Measurements from ENCODE around the gene STAT2. TPM values are rescaled to one million over a fixed set of nuclear protein-coding genes. Genes with fewer than 3 reads are reported as not detected.

Gene STAT2
- total and polyA plus RNA-seq, 2 of the 13 experiments (the other 11 are each of a cell fraction or from before 2014, with no cell fraction given), result 43.5 to 84.6 TPM

- TF ChIP-seq ZNF572 (CRISPR knock-in tag; IDR thresholded peaks at IDR 0.05), result peak; percentile 66; the same call in 1 of the 2 replicates
- TF ChIP-seq ZNF501 (CRISPR knock-in tag; IDR thresholded peaks at IDR 0.05), result peak; percentile 29; the same call in 1 of the 2 replicates
- TF ChIP-seq ZNF224 (CRISPR knock-in tag; IDR thresholded peaks at IDR 0.05), result no peak
- no peak for TF ChIP-seq ZNF44 (CRISPR knock-in tag; IDR thresholded peaks at IDR 0.05)
- TF ChIP-seq ZNF136 (CRISPR knock-in tag; IDR thresholded peaks at IDR 0.05; ENCODE audit: low read depth), result no peak
- TF ChIP-seq PBX3 (CRISPR knock-in tag; IDR thresholded peaks at IDR 0.05; ENCODE audit: borderline replicate concordance), result no peak
- no peak for TF ChIP-seq AGO2 (optimal IDR thresholded peaks at IDR 0.05; ENCODE audit: low read depth, low read length)
- no peak for TF ChIP-seq MED13 (CRISPR knock-in tag; IDR thresholded peaks at IDR 0.05)
- TF ChIP-seq ARHGAP35 (CRISPR knock-in tag; IDR thresholded peaks at IDR 0.05; ENCODE audit: borderline replicate concordance), result no peak
- no peak for TF ChIP-seq NR2F6 (IDR thresholded peaks at IDR 0.05)
- no peak for TF ChIP-seq NR2F6 (CRISPR knock-in tag; IDR thresholded peaks at IDR 0.05)
- TF ChIP-seq ZNF740 (CRISPR knock-in tag; IDR thresholded peaks at IDR 0.05), result no peak
- no peak for TF ChIP-seq ARNTL (CRISPR knock-in tag; IDR thresholded peaks at IDR 0.05)
- no peak for TF ChIP-seq KDM3A (CRISPR knock-in tag; IDR thresholded peaks at IDR 0.05; ENCODE audit: low read depth)
- TF ChIP-seq THRA (CRISPR knock-in tag; IDR thresholded peaks at IDR 0.05; ENCODE audit: borderline replicate concordance), result no peak
- no peak for TF ChIP-seq DMAP1 (CRISPR knock-in tag; IDR thresholded peaks at IDR 0.05)
- TF ChIP-seq ZNF430 (CRISPR knock-in tag; IDR thresholded peaks at IDR 0.05), result peak; percentile 68; the same call in 1 of the 2 replicates
- no peak for TF ChIP-seq ZNF317 (CRISPR knock-in tag; IDR thresholded peaks at IDR 0.05)
- TF ChIP-seq TIGD3 (CRISPR knock-in tag; IDR thresholded peaks at IDR 0.05; ENCODE audit: borderline replicate concordance), result no peak
- no peak for TF ChIP-seq ZBTB26 (CRISPR knock-in tag; IDR thresholded peaks at IDR 0.05; ENCODE audit: borderline replicate concordance)
- no peak for TF ChIP-seq MZF1 (CRISPR knock-in tag; IDR thresholded peaks at IDR 0.05; ENCODE audit: borderline replicate concordance)
- TF ChIP-seq GPBP1L1 (CRISPR knock-in tag; IDR thresholded peaks at IDR 0.05), result no peak
- TF ChIP-seq SAP130 (CRISPR knock-in tag; IDR thresholded peaks at IDR 0.05; ENCODE audit: low read depth), result peak; percentile 51; the same call in 1 of the 2 replicates
- no peak for TF ChIP-seq ZEB1 (IDR thresholded peaks at IDR 0.05; ENCODE audit: insufficient replicate concordance, low read depth)
- no peak for TF ChIP-seq ZNF746 (CRISPR knock-in tag; IDR thresholded peaks at IDR 0.05)
Measured at GRCh38 chr12:56361487-56362129, 1.7 kb upstream of the STAT2 start (continued).
